ENCODE measurements around the gene NOB1. TPM values are rescaled to one million over a fixed set of nuclear protein-coding genes. Genes with fewer than 3 reads are reported as not detected.

The NOB1 gene
- total and polyA plus RNA-seq, 9 of the 15 experiments (the other 6 are each of a cell fraction or from before 2014, with no cell fraction given), result 42.4 to 148 (median 116) TPM

DNA sequence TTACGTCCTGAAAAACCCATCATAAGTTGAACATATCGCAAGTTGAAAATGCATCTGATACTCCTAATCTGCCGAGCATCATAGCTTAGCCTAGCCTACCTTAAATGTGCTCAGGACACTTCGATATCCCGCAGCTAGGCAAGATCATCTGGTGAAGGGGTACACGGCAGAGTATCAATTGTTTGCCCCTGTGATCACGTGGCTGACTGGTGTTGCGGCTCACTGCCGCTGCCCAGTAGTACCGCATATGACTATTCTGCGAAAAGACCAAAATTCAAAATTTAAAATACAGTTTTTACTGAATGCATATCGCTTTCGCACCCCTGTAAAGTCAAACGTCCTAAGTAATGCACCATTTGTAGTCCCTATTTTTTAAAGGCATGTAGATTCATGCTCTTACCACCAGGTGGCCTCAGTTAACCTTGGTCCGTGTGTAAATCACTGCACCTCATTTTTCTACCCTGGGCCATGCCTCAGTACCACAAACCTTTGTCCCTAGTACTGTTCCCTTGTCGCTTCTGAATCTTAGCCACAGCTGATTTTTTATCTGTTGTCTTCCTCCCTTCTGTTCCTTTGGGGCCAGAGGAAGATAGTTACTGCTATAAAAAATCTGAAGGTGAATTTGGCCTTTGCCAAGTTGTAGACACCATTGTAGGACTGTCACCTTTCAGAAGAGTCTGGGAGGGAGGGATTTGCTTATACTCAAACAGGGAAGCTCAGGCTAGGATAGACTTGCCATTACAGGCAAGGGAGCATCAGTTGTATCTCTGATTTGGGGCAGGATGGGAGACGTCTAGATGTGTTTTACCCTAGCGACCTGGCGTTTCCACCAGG lies 41.8 kb upstream of the NOB1 start (continued):
- TF ChIP-seq, protein P1, sequence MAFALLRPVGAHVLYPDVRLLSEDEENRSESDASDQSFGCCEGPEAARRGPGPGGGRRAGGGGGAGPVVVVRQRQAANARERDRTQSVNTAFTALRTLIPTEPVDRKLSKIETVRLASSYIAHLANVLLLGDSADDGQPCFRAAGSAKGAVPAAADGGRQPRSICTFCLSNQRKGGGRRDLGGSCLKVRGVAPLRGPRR (CRISPR knock-in tag; IDR thresholded peaks at IDR 0.05), result no peak
- TF ChIP-seq ZNF121 (CRISPR knock-in tag; conservative IDR thresholded peaks at IDR 0.05), result no peak
- TF ChIP-seq, protein P2, sequence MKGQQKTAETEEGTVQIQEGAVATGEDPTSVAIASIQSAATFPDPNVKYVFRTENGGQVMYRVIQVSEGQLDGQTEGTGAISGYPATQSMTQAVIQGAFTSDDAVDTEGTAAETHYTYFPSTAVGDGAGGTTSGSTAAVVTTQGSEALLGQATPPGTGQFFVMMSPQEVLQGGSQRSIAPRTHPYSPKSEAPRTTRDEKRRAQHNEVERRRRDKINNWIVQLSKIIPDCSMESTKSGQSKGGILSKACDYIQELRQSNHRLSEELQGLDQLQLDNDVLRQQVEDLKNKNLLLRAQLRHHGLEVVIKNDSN (CRISPR knock-in tag; IDR thresholded peaks at IDR 0.05), result no peak
- no peak for TF ChIP-seq U2AF2 (optimal IDR thresholded peaks at IDR 0.05; ENCODE audit: low read depth, low read length)
- no peak for TF ChIP-seq RBM25 (IDR thresholded peaks at IDR 0.05; ENCODE audit: low read depth, low read length, severe bottlenecking)
- TF ChIP-seq FOXK2 (conservative IDR thresholded peaks at IDR 0.05 in 1 of 2, IDR thresholded peaks at IDR 0.05 in 1 of 2; ENCODE audit: low read depth in 2 of 2), result peak in 1 of 2 experiments; percentile 82; a peak in 2 of 4 replicates
- TF ChIP-seq, protein P3, sequence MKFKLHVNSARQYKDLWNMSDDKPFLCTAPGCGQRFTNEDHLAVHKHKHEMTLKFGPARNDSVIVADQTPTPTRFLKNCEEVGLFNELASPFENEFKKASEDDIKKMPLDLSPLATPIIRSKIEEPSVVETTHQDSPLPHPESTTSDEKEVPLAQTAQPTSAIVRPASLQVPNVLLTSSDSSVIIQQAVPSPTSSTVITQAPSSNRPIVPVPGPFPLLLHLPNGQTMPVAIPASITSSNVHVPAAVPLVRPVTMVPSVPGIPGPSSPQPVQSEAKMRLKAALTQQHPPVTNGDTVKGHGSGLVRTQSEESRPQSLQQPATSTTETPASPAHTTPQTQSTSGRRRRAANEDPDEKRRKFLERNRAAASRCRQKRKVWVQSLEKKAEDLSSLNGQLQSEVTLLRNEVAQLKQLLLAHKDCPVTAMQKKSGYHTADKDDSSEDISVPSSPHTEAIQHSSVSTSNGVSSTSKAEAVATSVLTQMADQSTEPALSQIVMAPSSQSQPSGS (CRISPR knock-in tag; IDR thresholded peaks at IDR 0.05), result no peak
- TF ChIP-seq KLF16 (IDR thresholded peaks at IDR 0.05), result peak; percentile 23; the same call in 1 of the 2 replicates
- TF ChIP-seq, protein P4, sequence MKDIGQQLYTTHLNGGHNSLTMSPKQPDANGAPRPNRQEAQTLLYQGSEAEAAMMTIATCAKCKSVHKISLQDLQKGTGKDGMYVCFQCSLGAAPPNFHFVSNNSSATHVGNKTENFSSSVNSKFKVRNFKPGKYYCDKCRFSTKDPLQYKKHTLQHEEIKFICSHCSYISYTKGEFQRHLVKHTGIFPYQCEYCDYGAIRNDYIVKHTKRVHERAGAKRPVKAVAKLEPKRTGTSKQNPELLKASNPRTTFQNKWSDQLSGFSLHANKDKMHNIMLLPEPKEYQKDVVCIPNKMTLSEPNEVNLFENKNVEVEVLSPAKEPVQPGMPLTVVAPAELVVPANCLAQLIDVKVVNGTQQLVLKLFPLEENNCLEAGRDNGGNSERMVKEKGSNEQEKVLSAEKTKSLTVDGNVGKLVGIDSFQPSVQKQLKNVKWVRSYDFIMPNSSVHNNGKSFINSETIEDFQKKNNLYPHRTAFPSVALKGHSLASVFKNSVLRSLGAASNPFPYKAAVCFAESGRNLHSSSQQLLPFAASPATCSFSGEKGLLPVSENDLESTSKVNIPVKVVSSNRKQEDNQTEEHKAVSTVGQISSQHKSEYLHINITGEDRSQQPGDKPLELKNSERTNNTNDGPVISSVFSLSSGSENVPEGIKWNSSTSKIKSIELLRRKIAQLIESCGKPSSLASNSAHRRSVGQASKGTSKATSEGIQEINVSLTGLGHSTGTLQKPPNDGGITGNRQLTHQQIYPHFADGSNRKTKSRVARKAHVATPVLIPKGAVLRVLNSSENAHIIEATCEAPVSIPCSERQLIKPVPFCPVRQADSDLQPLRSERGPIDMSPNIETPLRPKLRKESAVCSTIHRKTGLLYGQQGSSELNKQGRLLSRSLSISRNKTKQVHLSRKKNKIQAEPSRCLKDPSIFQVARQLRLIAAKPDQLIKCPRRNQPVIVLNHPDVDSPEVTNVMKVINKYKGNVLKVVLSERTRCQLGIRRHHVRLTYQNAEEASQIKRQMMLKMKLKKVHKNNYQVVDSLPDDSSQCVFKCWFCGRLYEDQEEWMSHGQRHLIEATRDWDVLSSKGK (CRISPR knock-in tag; IDR thresholded peaks at IDR 0.05), result no peak
- no peak for TF ChIP-seq TRIM28 (IDR thresholded peaks at IDR 0.05)
- TF ChIP-seq WHSC1 (IDR thresholded peaks at IDR 0.05; ENCODE audit: low read length), result no peak
- peak; percentile 14; the same call in 1 of the 2 replicates for TF ChIP-seq JUND (IDR thresholded peaks at IDR 0.05; ENCODE audit: borderline replicate concordance, low read depth, low read length)
- TF ChIP-seq JUND (tag; IDR thresholded peaks at IDR 0.05; ENCODE audit: borderline replicate concordance, low read depth, low read length), result no peak
- TF ChIP-seq ATF7 (IDR thresholded peaks at IDR 0.05), result peak; percentile 75
- TF ChIP-seq MTA3 (IDR thresholded peaks at IDR 0.05; ENCODE audit: borderline replicate concordance), result no peak
- TF ChIP-seq, protein P5, sequence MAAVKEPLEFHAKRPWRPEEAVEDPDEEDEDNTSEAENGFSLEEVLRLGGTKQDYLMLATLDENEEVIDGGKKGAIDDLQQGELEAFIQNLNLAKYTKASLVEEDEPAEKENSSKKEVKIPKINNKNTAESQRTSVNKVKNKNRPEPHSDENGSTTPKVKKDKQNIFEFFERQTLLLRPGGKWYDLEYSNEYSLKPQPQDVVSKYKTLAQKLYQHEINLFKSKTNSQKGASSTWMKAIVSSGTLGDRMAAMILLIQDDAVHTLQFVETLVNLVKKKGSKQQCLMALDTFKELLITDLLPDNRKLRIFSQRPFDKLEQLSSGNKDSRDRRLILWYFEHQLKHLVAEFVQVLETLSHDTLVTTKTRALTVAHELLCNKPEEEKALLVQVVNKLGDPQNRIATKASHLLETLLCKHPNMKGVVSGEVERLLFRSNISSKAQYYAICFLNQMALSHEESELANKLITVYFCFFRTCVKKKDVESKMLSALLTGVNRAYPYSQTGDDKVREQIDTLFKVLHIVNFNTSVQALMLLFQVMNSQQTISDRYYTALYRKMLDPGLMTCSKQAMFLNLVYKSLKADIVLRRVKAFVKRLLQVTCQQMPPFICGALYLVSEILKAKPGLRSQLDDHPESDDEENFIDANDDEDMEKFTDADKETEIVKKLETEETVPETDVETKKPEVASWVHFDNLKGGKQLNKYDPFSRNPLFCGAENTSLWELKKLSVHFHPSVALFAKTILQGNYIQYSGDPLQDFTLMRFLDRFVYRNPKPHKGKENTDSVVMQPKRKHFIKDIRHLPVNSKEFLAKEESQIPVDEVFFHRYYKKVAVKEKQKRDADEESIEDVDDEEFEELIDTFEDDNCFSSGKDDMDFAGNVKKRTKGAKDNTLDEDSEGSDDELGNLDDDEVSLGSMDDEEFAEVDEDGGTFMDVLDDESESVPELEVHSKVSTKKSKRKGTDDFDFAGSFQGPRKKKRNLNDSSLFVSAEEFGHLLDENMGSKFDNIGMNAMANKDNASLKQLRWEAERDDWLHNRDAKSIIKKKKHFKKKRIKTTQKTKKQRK (IDR thresholded peaks at IDR 0.05; ENCODE audit: borderline replicate concordance, low read depth, low read length), result no peak
- peak; percentile 97 to 99 for TF ChIP-seq RCOR1 (IDR thresholded peaks at IDR 0.05; ENCODE audit: borderline replicate concordance in 1 of 2, low read depth in 2 of 2, low read length in 2 of 2)

Data from K562 (cell line).